IPS-11a (cell line): Measurements from ENCODE around the gene MIX23.
A peak's percentile ranks its signal among the peaks of the same experiment; 100 is the strongest.

ENCODE experiments used
- H3K4me3 ChIP-seq: one replicate; pipeline ENCODE4 v1.5.1; 2013; ENCODE audit warnings: low read depth, low read length, control low read depth

MIX23 gene

DNA sequence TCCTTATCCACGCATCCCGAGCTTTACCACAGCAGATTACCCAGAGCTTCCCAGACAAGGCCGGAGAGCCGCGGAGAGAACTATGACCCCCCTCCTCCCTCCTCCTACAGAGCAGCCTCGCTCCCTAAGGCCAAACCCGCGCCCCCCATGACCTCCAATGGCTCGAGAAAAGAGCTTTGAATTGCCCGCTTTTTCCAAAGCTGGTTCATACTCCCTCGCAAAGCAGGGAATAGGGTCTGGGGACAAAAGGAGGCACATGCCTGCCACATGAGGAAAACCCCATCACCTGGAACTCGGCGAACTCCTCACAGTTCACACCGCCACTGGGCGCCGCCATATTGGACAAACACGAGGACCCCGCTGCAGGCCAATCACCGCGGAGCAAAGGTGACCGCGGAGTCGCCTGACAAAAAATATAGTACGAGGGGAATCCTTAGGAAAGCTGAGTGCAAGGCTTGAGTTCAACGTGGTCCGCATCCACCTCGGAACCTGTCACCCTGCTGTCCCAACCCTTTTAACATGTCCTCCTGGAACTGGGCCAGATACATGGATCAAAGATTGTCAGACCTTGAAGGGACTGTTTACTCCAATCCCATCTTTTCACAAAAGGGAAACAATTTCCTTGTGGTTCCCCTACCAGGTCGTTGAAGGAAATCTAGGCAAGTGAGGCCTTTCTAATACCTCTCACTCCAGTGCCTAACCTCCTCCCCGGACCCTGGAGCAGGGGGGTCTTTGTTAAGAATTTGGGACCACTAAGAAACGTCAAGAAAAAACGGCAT is at the start of gene MIX23:
MIX23 (minus strand) TSS at position 344 of the 779 bp plus-strand sequence; CDS start at position 337, 7 bp downstream.
- H3K4me3 ChIP-seq = peak within 1 kb of the TSS; percentile 94

GRCh38 chr3:122430371-122430770 is 47.3 kb upstream of the MIX23 start:
- no peak overlapping the region for H3K4me3 ChIP-seq

GRCh38 chr3:122427857-122428471 is 44.9 kb upstream of the MIX23 start:
- H3K4me3 ChIP-seq = no peak overlapping the region

- H3K4me3 ChIP-seq = no peak overlapping the region
Observed at GRCh38 chr3:122421836-122422235, 38.8 kb upstream of the MIX23 start.

GRCh38 chr3:122421101-122421500 is 38.1 kb upstream of the MIX23 start:
- no peak overlapping the region for H3K4me3 ChIP-seq

- peak overlapping the region; percentile 99 for H3K4me3 ChIP-seq
Observed at GRCh38 chr3:122416966-122417365, 33.9 kb upstream of the MIX23 start.

- H3K4me3 ChIP-seq = peak within 1 kb of the TSS; percentile 99
Observed at GRCh38 chr3:122415762-122416654, 33.0 kb upstream of the MIX23 start, which contains the start of gene WDR5B. TSS of gene WDR5B (minus strand) at chr3:122416062. CDS start at chr3:122415528, 534 bp downstream.

GRCh38 chr3:122415104-122415744 is 32.2 kb upstream of the MIX23 start:
- H3K4me3 ChIP-seq = peak overlapping the region; percentile 99

- H3K4me3 ChIP-seq = no peak overlapping the region
Observed at GRCh38 chr3:122414391-122414790, 31.4 kb upstream of the MIX23 start.

DNA sequence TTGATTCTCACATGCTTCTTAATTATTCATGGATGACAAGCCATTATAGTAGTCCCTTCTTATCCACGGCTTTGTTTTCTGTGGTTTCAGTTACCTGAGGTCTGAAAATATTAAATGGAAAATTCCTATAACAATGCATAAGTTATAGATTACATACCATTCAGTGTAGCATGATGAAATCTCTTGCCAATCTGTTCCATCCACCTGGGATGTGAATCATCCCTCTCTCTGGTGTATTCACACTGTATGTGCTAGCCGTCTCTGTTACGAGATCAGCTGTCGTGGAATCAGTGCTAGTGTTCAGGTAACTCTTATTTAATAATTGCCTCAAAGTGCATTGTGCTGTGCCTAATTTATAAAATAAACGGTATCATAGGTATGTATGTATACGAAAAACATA is 27.6 kb upstream of the MIX23 start:
- no peak overlapping the region for H3K4me3 ChIP-seq

GRCh38 chr3:122410111-122410510 is 27.1 kb upstream of the MIX23 start:
- H3K4me3 ChIP-seq = no peak overlapping the region

- no peak overlapping the region for H3K4me3 ChIP-seq
Observed at GRCh38 chr3:122409446-122409845, 26.4 kb upstream of the MIX23 start.

- H3K4me3 ChIP-seq = no peak overlapping the region
Observed at GRCh38 chr3:122407946-122408345, 24.9 kb upstream of the MIX23 start.

GRCh38 chr3:122406198-122406597 is 23.2 kb upstream of the MIX23 start:
- no peak overlapping the region for H3K4me3 ChIP-seq

DNA sequence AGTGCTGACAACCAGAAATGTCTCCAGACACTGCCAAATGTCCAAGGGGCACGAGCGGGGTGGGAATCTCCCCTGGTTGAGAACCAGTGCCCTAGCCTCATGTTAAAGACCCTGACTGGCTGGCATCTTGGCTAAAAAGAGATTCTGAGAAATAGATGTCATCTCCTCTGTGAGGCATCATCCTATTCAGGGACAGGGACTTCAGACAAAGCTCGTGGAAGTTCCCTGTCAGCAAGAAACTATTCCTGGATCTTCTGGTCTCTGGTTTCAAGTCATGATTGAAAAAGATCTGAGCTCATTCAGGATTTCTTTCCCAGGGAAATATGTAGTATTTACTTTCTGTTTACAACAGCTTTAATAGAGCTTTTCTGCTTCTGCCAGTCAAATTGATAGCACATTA is 22.0 kb upstream of the MIX23 start:
- H3K4me3 ChIP-seq = no peak overlapping the region

DNA sequence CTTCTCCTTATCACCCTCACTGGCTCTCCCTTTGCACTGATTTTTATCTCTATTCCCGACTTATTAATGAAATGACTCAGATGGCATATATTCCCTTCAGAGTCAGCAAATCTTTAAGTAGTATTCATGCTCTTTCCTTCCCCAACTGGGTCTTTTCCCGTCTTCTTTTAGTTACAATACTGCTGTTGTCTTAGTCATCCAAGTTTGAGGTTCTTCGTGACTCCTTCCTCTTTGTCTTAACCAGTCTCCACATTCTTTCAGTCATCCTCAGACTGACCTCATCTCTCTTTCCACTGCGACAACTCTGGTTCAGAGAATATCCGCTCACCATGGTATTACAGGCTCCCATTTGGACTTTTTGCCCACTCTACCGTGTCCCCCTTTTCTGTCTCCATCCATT is 20.5 kb upstream of the MIX23 start:
- no peak overlapping the region for H3K4me3 ChIP-seq

- no peak overlapping the region for H3K4me3 ChIP-seq
Observed at GRCh38 chr3:122398920-122399319, 15.9 kb upstream of the MIX23 start.

DNA sequence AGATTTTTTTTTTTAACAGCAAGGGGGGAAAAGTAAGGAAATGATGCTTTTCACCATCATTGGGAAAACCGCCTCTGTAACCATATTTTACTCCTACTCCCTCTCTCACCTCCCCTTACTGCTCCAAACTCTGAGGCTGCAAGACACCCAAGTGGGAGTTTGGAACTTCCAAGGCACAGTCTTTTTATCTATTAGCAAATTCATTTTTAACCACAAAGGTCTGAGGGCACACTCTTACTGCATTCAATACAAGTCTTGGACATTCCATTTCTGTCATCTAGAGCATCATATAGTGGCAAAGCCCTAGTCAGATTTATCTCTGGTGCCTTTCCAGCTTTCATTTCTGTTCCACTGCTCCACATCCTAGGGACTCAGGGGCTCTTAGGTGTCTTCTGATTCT is 14.2 kb upstream of the MIX23 start:
- H3K4me3 ChIP-seq = no peak overlapping the region

DNA sequence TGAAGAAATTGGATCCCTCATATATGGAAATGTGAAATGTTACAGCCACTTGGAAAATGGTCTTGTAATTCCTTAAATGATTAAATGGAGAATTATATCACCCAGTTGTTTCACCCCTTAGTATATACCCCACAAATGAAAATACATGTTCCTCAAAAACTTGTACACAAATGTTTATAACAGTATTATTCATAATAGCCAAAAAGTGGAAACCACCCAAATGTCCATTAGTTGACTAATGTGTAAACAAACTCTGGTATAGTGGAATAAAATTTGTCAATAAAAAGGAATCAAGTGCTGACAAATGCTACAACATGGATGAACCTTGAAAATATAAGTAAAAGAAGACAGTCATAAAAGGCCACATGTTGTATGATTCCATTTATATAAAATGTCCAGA is 13.5 kb upstream of the MIX23 start:
- H3K4me3 ChIP-seq = no peak overlapping the region

DNA sequence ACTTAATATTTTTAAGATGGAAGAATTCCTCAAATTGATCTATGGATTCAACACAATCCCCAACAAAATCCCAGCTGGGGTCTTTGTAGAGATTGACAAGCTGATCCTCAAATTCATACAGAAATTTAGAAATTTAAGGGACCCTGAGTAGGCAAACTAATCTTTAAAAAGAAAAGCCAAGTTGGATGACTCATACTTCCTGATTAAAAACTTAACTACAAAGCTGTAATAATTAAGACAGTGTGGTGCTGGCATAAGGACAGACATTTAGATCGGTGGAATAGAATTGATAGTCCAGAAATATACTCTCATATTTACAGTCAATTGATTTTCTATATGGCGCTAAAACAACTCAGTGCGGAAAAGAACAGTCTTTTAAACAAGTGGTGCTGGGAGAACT is 12.6 kb upstream of the MIX23 start:
- no peak overlapping the region for H3K4me3 ChIP-seq

DNA sequence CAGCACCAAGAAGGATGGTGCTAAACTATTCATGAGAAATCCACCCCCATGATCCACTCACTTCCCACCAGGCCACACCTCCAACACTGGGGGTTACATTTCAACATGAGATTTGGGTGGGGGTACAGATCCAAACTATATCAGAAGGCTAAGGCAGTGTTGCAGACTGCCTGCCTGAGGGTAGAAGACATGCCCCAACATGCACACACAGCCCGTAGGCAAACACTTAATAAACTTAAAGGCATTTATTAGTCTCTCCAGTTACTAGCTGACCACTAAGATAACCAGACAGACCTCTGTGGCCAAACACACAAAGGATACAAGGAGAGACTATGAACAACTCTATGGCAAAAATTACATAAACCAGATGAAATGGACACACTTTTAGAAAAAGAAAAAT is 11.1 kb upstream of the MIX23 start:
- H3K4me3 ChIP-seq = no peak overlapping the region
